Measurements from ENCODE around the gene HES5. TPM values are rescaled to one million over a fixed set of nuclear protein-coding genes. Genes with fewer than 3 reads are reported as not detected.

Gene HES5
- total RNA-seq, 1 experiment from 2014 or later: not detected

DNA sequence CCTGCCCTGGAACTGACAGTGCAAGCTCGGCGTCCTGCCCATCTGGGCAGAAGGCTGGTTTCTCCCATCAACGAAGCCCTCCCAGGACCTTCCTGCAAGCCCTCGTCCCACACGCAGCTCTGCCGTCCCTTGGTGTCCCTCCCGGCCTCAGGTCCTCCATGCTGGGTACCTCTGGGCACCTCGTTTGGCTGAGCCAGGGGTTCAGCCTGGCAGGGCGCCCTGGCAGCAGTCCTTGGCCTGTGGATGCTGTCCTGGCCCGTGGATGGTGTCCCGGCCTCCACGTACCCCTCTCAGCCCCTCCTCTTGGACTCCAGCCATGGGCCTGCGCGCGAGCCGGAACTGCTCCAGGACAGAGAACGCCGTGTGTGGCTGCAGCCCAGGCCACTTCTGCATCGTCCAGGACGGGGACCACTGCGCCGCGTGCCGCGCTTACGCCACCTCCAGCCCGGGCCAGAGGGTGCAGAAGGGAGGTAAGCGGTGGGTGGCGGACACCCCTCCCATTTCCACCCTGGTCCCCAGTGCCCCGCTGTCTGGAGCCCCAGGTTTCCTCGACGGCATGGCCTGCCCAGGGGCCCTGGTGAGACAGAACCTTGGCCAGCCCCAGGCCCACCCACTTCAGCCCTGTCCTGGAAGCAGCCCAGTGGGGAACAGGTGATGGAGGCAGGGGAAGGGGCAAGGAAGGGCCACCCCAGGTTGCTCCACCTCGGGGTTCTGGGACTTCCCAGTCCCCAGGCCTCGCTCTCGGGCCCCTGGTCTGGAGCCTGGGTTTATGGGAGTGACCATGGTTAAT is 29.6 kb upstream of the HES5 start:
- Histone ChIP-seq H3T11ph (ENCODE audit: low read length) (no peak overlapping the region), H4K91ac (ENCODE audit: insufficient read length, low read depth, low read length) (no peak overlapping the region), H4K5ac (ENCODE audit: insufficient read length, low read depth, low read length) (no peak overlapping the region), H2AFZ (ENCODE audit: low read length) (no peak overlapping the region), H3K23ac (ENCODE audit: insufficient read length, low read depth, low read length) (no peak overlapping the region), H3K79me2 (ENCODE audit: insufficient read depth, low read length) (no peaks in the 10 kb centered on the region), H3K4me2 (ENCODE audit: insufficient read depth, insufficient read length, low read length) (no peak overlapping the region), H3K23me2 (ENCODE audit: insufficient read length, low read depth, low read length, poor library complexity, severe bottlenecking) (no peaks in the 10 kb centered on the region), H3K9ac (ENCODE audit: extremely low read depth, insufficient read length, low read length) (no peak overlapping the region), H2BK5ac (ENCODE audit: insufficient read length, low read length) (no peak overlapping the region), H4K20me1 (ENCODE audit: control insufficient read depth, insufficient read depth, insufficient read length) (no peaks in the 10 kb centered on the region), H2BK15ac (ENCODE audit: low read depth, low read length) (no peak overlapping the region), H4K8ac (replicated peaks; ENCODE audit: insufficient read length, low read depth, low read length) (no peak overlapping the region), H3K4ac (ENCODE audit: low read depth, low read length) (no peak overlapping the region), H3K14ac (ENCODE audit: insufficient read depth, low read length) (no peak overlapping the region), H3K56ac (ENCODE audit: insufficient read length, low read depth, low read length) (no peak overlapping the region), H2BK120ac (ENCODE audit: low read depth, low read length, poor library complexity, severe bottlenecking) (no peak overlapping the region), H3K27ac (ENCODE audit: insufficient read length, low read depth, low read length) (no peak overlapping the region), H2AK5ac (ENCODE audit: insufficient read length, low read length) (no peak overlapping the region), H3K18ac (ENCODE audit: insufficient read length, low read depth, low read length) (no peak overlapping the region), H3K4me1 (ENCODE audit: insufficient read depth, low read length) (no peaks in the 10 kb centered on the region), H2BK12ac (ENCODE audit: insufficient read length, low read depth, low read length) (no peak overlapping the region), H3K9me3 (ENCODE audit: control insufficient read depth, low read depth, low read length) (no peaks in the 10 kb centered on the region), H3K27me3 (ENCODE audit: insufficient read depth, low read length) (no peaks in the 10 kb centered on the region), H2BK20ac (ENCODE audit: low read depth, low read length, poor library complexity, severe bottlenecking) (no peak overlapping the region), H3K79me1 (ENCODE audit: insufficient read depth, low read depth, low read length, poor library complexity, severe bottlenecking) (no peaks in the 10 kb centered on the region)
- no peak overlapping the region for H3K4me3 Mint-ChIP-seq
- H3K27ac Mint-ChIP-seq: no peak overlapping the region; a peak in 1 of 7 replicates
- no peaks in the 10 kb centered on the region for H3K36me3 Mint-ChIP-seq (ENCODE audit: insufficient read depth in 1 of 3, low read depth in 3 of 3)
- WGBS (ENCODE audit: extremely low coverage, insufficient read length, low lambda C conversion rate): no CpG with 5 or more reads among the region's 35 CpGs
- no peak for DNase-seq
- TF ChIP-seq, protein P1, sequence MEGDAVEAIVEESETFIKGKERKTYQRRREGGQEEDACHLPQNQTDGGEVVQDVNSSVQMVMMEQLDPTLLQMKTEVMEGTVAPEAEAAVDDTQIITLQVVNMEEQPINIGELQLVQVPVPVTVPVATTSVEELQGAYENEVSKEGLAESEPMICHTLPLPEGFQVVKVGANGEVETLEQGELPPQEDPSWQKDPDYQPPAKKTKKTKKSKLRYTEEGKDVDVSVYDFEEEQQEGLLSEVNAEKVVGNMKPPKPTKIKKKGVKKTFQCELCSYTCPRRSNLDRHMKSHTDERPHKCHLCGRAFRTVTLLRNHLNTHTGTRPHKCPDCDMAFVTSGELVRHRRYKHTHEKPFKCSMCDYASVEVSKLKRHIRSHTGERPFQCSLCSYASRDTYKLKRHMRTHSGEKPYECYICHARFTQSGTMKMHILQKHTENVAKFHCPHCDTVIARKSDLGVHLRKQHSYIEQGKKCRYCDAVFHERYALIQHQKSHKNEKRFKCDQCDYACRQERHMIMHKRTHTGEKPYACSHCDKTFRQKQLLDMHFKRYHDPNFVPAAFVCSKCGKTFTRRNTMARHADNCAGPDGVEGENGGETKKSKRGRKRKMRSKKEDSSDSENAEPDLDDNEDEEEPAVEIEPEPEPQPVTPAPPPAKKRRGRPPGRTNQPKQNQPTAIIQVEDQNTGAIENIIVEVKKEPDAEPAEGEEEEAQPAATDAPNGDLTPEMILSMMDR (conservative IDR thresholded peaks at IDR 0.05): no peak
- H3K9me3 Mint-ChIP-seq: no peaks in the 10 kb centered on the region; a peak in 1 of 5 replicates
- peaks cover 9 to 11% of the 10 kb centered on the region in 2 experiments for H3K4me1 Mint-ChIP-seq
- H3K27me3 Mint-ChIP-seq (ENCODE audit: low read depth): peaks cover 2% of the 10 kb centered on the region; the same call in 1 of the 2 replicates
